Esophagus muscularis mucosa (tissue), 4 donors: ENCODE measurements around the gene CLEC16A. TPM values are rescaled to one million over a fixed set of nuclear protein-coding genes. Genes with fewer than 3 reads are reported as not detected.

ENCODE experiments used
- DNase-seq: peaks from one replicate; pipeline ENCODE4 v3.0.0-alpha.2; 2017; ENCODE audit errors: extremely low spot score
- H3K27ac ChIP-seq, 4 donors: fragments of 200-600 bp; sonication (generic); replicated peaks in 1 of 4; 1 replicate in 3 of 4; 2 replicates in 1 of 4; pipeline ENCODE4 v1.5.1; 2016 to 2019; ENCODE audit warnings: mild to moderate bottlenecking in 1 of 4
- H3K27me3 ChIP-seq, 4 donors: fragments of 200-600 bp; sonication (generic); one replicate each; pipeline versions ENCODE4 v1.5.1 to v1.6.0; 2016 to 2019
- H3K36me3 ChIP-seq, 4 donors: fragments of 200-600 bp; sonication (generic); one replicate each; pipeline ENCODE4 v1.5.1; 2016 to 2019
- H3K4me1 ChIP-seq, 4 donors: fragments of 200-600 bp; sonication (generic); one replicate each; pipeline ENCODE4 v1.5.1; 2016 to 2019
- H3K4me3 ChIP-seq, 4 donors: fragments of 200-600 bp; sonication (generic); 1 replicate in 2 of 4; 2 replicates in 2 of 4; pipeline ENCODE4 v1.5.1; 2016 to 2019; ENCODE audit warnings: mild to moderate bottlenecking in 4 of 4, moderate library complexity in 1 of 4
- H3K9me3 ChIP-seq, 4 donors: fragments of 200-600 bp; sonication (generic); 1 replicate in 3 of 4; 2 replicates in 1 of 4; pipeline ENCODE4 v1.5.1; 2016 to 2019
- CTCF ChIP-seq, 3 experiments: fragments of 200-600 bp in 2 of 3; fragments of 450-650 bp in 1 of 3; sonication (generic) in 2 of 3; IDR thresholded peaks; one replicate each; pipeline ENCODE4 v1.5.1; 2017 to 2019; ENCODE audit warnings: antibody characterized with exemption in 3 of 3, mild to moderate bottlenecking in 2 of 3, moderate library complexity in 1 of 3
- EP300 ChIP-seq: sonication (generic); formaldehyde crosslinking; IDR thresholded peaks from one replicate; pipeline ENCODE4 v1.6.1; 2017; ENCODE audit warnings: antibody characterized with exemption
- POLR2A ChIP-seq: fragments of 450-650 bp; IDR thresholded peaks from one replicate; pipeline ENCODE4 v1.6.1; 2017; ENCODE audit warnings: antibody characterized with exemption, moderate library complexity, mild to moderate bottlenecking, low read depth
- POLR2AphosphoS5 ChIP-seq, 2 donors: sonication (generic); formaldehyde crosslinking; IDR thresholded peaks; one replicate each; pipeline ENCODE4 v1.6.1; 2017; ENCODE audit warnings: antibody characterized with exemption in 2 of 2
- whole genome bisulfite sequencing: methylation state at CpG from one replicate; pipeline ENCODE4 v1.1.5; 2018; 5-methylcytosine and 5-hydroxymethylcytosine counted together
- intact Hi-C: fragments of 100-400 bp; cut with DNase I; formaldehyde crosslinking; loops from one replicate; pipeline ENCODE4 v1.15.1; 2023
- total RNA-seq, 4 donors: library from RNA; depleted of rRNA; stranded (reverse); fragments of >200 nt; gene quantifications; one replicate each; pipeline versions ENCODE4 v1.1.0 to v1.2.1, GENCODE V29; 2016

The CLEC16A gene
- total RNA-seq, 4 donors from 2014 or later = 22.3 to 34.7 (median 29.2) TPM

- no peak for DNase-seq
- TF ChIP-seq POLR2A (no peak), CTCF (IDR thresholded peaks at IDR 0.05) (no peak), EP300 (no peak), POLR2AphosphoS5 (IDR thresholded peaks at IDR 0.05) (no peak)
- WGBS = 92% methylated on average over 1 of the region's 7 CpGs
- Histone ChIP-seq H3K4me1 (peaks cover 6 to 13% (median 11%) of the 10 kb centered on the region in 4 donors), H3K4me3 (no peak overlapping the region), H3K27me3 (no peaks in the 10 kb centered on the region), H3K9me3 (peaks cover 0 to 8% (median 6%) of the 10 kb centered on the region in 4 donors), H3K36me3 (no peaks in the 10 kb centered on the region), H3K27ac (no peak overlapping the region)
- intact Hi-C loops = no loop called here
These were observed 258.8 kb downstream of the CLEC16A start for GRCh38 chr16:11203111-11203623.

GRCh38 chr16:11204513-11205047, 260.2 kb downstream of the CLEC16A start:
- Histone ChIP-seq H3K4me1 (peaks cover 6 to 13% (median 11%) of the 10 kb centered on the region in 4 donors), H3K9me3 (peaks cover 0 to 8% (median 6%) of the 10 kb centered on the region in 4 donors), H3K27ac (no peak overlapping the region), H3K4me3 (no peak overlapping the region), H3K36me3 (no peaks in the 10 kb centered on the region), H3K27me3 (no peaks in the 10 kb centered on the region)
- 91% methylated on average over 3 of the region's 4 CpGs for WGBS
- intact Hi-C loops = no loop called here
- DNase-seq = no peak
- TF ChIP-seq CTCF (IDR thresholded peaks at IDR 0.05) (no peak), EP300 (no peak), POLR2A (no peak), POLR2AphosphoS5 (IDR thresholded peaks at IDR 0.05) (no peak)

GRCh38 chr16:11205065-11205699, 260.8 kb downstream of the CLEC16A start:
- H3K27me3 ChIP-seq = no peaks in the 10 kb centered on the region
- H3K4me1 ChIP-seq = peaks cover 6 to 13% (median 11%) of the 10 kb centered on the region in 4 donors
- intact Hi-C loops = no loop called here
- no peak for TF ChIP-seq POLR2AphosphoS5 (IDR thresholded peaks at IDR 0.05)
- TF ChIP-seq POLR2A = no peak
- TF ChIP-seq CTCF (IDR thresholded peaks at IDR 0.05) = no peak
- no peak for TF ChIP-seq EP300
- WGBS = 90% methylated on average over 15 of the region's 19 CpGs
- peaks cover 0 to 8% (median 6%) of the 10 kb centered on the region in 4 donors for H3K9me3 ChIP-seq
- H3K4me3 ChIP-seq = no peak overlapping the region
- no peaks in the 10 kb centered on the region for H3K36me3 ChIP-seq
- H3K27ac ChIP-seq = no peak overlapping the region
- no peak for DNase-seq

GRCh38 chr16:11205754-11206581, 261.6 kb downstream of the CLEC16A start:
- Histone ChIP-seq H3K9me3 (peaks cover 0 to 8% (median 6%) of the 10 kb centered on the region in 4 donors), H3K36me3 (no peaks in the 10 kb centered on the region), H3K27ac (no peak overlapping the region), H3K27me3 (peaks cover 0 to 2% (median 0%) of the 10 kb centered on the region in 4 donors), H3K4me1 (peaks cover 6 to 13% (median 11%) of the 10 kb centered on the region in 4 donors), H3K4me3 (no peak overlapping the region)
- intact Hi-C loops = no loop called here
- WGBS = 76% methylated on average over 8 of the region's 13 CpGs
- no peak for DNase-seq
- TF ChIP-seq EP300 = no peak
- no peak for TF ChIP-seq CTCF (IDR thresholded peaks at IDR 0.05)
- TF ChIP-seq POLR2AphosphoS5 (IDR thresholded peaks at IDR 0.05) = no peak
- no peak for TF ChIP-seq POLR2A
